KMS-11 (cell line): Measurements from ENCODE around the gene PPFIBP2.

Experiments
- H2AFZ ChIP-seq: fragments of 200-600 bp; sonication (generic); 2 replicates; pipeline ENCODE4 v1.6.1; 2016; ENCODE audit warnings: antibody characterized with exemption, mixed run types, low read depth
- H3K27ac ChIP-seq: fragments of 200-600 bp; sonication (generic); 2 replicates; pipeline ENCODE4 v1.6.1; 2016; ENCODE audit warnings: mild to moderate bottlenecking, mixed run types
- H3K27me3 ChIP-seq: fragments of 200-600 bp; sonication (generic); 2 replicates; pipeline ENCODE4 v1.6.1; 2017; ENCODE audit warnings: mild to moderate bottlenecking, low read depth, mixed run types, moderate library complexity; ENCODE audit not compliant: insufficient read depth
- H3K36me3 ChIP-seq: fragments of 200-600 bp; sonication (generic); 2 replicates; pipeline ENCODE4 v1.6.1; 2017; ENCODE audit warnings: mild to moderate bottlenecking, mixed run types; ENCODE audit not compliant: insufficient read depth
- H3K4me1 ChIP-seq: fragments of 200-600 bp; sonication (generic); 2 replicates; pipeline ENCODE4 v1.6.1; 2016; ENCODE audit warnings: mild to moderate bottlenecking, low read depth, mixed run types; ENCODE audit not compliant: poor library complexity, severe bottlenecking
- H3K4me2 ChIP-seq: fragments of 200-600 bp; sonication (generic); 2 replicates; pipeline ENCODE4 v1.7.0; 2016; ENCODE audit warnings: mild to moderate bottlenecking, mixed run types
- H3K4me3 ChIP-seq: fragments of 200-600 bp; sonication (generic); IDR thresholded peaks from 2 replicates; pipeline ENCODE4 v1.6.1; 2017; ENCODE audit warnings: low read depth, low read length, mixed read lengths; ENCODE audit not compliant: insufficient read depth
- H3K79me2 ChIP-seq: fragments of 200-600 bp; sonication (generic); 2 replicates; pipeline ENCODE4 v1.6.1; 2016; ENCODE audit warnings: low read depth, mixed run types; ENCODE audit not compliant: insufficient read depth
- H3K9ac ChIP-seq: fragments of 200-600 bp; sonication (generic); 2 replicates; pipeline ENCODE4 v1.6.1; 2016; ENCODE audit warnings: mild to moderate bottlenecking, mixed run types
- H4K20me1 ChIP-seq: fragments of 200-600 bp; sonication (generic); 2 replicates; pipeline ENCODE4 v1.6.1; 2016; ENCODE audit warnings: mild to moderate bottlenecking, mixed run types; ENCODE audit not compliant: insufficient read depth
- CTCF ChIP-seq: fragments of 200-600 bp; sonication (generic); conservative IDR thresholded peaks from 2 replicates; pipeline ENCODE4 v1.6.1; 2017; ENCODE audit warnings: low read depth, mild to moderate bottlenecking, antibody characterized with exemption, low read length, moderate library complexity, mixed read lengths

Gene PPFIBP2

DNA sequence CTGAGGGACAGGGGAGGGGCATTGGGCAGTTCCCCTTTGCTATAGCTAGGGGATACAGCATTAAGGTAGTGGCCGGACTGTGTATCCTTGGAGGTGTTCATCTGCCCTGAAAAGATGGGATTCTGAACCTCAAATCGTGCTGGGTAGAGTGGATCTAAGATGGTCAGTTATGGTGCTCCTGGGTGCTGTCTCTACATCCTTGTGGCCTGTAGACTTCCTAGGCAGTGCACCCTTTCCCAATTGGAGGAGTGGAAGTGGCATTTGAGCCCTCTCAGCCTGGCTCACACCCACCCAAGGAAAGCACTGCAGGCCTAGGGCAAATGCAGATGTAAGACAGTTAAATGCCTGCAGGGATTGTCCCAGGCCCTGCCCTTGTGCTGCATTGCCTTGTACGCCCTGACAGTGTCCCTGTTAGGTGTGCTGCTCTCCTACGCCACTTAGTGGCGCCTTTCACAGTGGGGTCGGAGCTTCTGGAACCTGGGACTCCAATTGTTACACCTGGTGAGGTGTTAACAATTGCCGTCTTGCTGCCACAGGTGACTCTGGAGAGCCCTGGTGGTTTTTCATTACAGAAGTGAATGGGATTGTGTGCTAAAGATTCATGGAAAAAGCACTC lies 35.0 kb downstream of the PPFIBP2 start:
- Histone ChIP-seq H3K36me3 (no peaks in the 10 kb centered on the region), H3K9ac (no peak overlapping the region), H3K27ac (no peak overlapping the region), H3K79me2 (no peaks in the 10 kb centered on the region), H3K4me1 (peaks cover 19% of the 10 kb centered on the region), H4K20me1 (no peaks in the 10 kb centered on the region), H3K4me3 (no peak overlapping the region), H3K4me2 (no peak overlapping the region), H3K27me3 (no peaks in the 10 kb centered on the region), H2AFZ (no peak overlapping the region)
- TF ChIP-seq CTCF: no peak

DNA sequence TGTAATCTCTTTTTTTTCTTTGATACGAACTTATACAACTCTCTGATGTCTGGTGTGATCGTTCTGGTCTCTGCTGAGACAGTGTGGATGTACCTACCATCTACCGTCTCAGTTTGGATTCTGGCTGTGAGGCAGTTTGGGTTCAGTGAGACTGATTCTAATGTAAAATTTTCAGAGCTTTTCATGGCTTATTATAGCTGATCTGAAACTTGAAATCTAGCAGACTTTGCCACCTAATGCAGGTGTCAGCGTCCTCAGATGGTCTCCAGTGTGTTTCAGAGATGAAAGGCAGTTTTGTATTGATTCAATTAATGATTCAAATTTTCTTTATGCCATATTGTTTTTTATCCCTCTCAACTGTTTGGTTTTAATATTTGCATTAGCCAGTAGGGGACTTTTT lies 35.9 kb downstream of the PPFIBP2 start:
- H3K9ac ChIP-seq: no peak overlapping the region
- TF ChIP-seq CTCF: no peak
- H4K20me1 ChIP-seq: no peaks in the 10 kb centered on the region
- H3K27me3 ChIP-seq: no peaks in the 10 kb centered on the region
- H3K4me2 ChIP-seq: peak overlapping the region; percentile 37
- no peak overlapping the region for H3K4me3 ChIP-seq
- H3K27ac ChIP-seq: no peak overlapping the region; the same call in 1 of the 2 replicates
- no peaks in the 10 kb centered on the region for H3K36me3 ChIP-seq
- H3K79me2 ChIP-seq: no peaks in the 10 kb centered on the region
- peaks cover 19% of the 10 kb centered on the region for H3K4me1 ChIP-seq
- no peak overlapping the region for H2AFZ ChIP-seq

GRCh38 chr11:7551571-7551970 lies 37.8 kb downstream of the PPFIBP2 start:
- Histone ChIP-seq H3K36me3 (no peaks in the 10 kb centered on the region), H2AFZ (no peak overlapping the region), H4K20me1 (no peaks in the 10 kb centered on the region), H3K4me3 (no peak overlapping the region), H3K27me3 (no peaks in the 10 kb centered on the region), H3K4me1 (peaks cover 19% of the 10 kb centered on the region), H3K9ac (no peak overlapping the region), H3K27ac (no peak overlapping the region), H3K79me2 (no peaks in the 10 kb centered on the region), H3K4me2 (no peak overlapping the region)
- no peak for TF ChIP-seq CTCF

DNA sequence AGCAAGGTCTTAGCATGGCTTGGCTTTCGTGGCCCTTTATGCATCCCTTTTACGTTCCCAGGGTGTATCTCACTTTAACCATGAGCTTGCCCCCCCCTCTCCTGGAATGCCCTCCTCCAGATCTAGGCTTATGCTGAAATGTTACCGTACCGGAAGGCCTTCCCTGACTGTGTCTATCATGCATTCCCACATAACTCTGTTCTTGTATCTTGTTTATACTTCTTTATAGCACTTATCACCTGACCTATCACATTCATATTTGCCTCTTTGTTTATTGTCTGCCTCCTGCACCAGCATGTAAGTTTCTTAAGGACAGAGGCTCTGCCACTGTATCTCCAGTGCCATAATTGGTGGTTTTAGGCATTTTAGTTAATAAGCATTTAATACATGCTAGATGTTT lies 38.9 kb downstream of the PPFIBP2 start:
- no peak for TF ChIP-seq CTCF
- no peaks in the 10 kb centered on the region for H3K79me2 ChIP-seq
- H3K9ac ChIP-seq: no peak overlapping the region
- H3K27ac ChIP-seq: no peak overlapping the region
- H4K20me1 ChIP-seq: no peaks in the 10 kb centered on the region
- H2AFZ ChIP-seq: no peak overlapping the region
- no peak overlapping the region for H3K4me2 ChIP-seq
- no peaks in the 10 kb centered on the region for H3K27me3 ChIP-seq
- H3K36me3 ChIP-seq: no peaks in the 10 kb centered on the region
- H3K4me1 ChIP-seq: peaks cover 19% of the 10 kb centered on the region
- no peak overlapping the region for H3K4me3 ChIP-seq
